ENCODE data around the gene RNPEPL1. TPM values are rescaled to one million over a fixed set of nuclear protein-coding genes. Genes with fewer than 3 reads are reported as not detected.

RNPEPL1 gene
- total and polyA plus RNA-seq, 2 experiments from 2014 or later = 46.3 to 57.2 TPM

DNA sequence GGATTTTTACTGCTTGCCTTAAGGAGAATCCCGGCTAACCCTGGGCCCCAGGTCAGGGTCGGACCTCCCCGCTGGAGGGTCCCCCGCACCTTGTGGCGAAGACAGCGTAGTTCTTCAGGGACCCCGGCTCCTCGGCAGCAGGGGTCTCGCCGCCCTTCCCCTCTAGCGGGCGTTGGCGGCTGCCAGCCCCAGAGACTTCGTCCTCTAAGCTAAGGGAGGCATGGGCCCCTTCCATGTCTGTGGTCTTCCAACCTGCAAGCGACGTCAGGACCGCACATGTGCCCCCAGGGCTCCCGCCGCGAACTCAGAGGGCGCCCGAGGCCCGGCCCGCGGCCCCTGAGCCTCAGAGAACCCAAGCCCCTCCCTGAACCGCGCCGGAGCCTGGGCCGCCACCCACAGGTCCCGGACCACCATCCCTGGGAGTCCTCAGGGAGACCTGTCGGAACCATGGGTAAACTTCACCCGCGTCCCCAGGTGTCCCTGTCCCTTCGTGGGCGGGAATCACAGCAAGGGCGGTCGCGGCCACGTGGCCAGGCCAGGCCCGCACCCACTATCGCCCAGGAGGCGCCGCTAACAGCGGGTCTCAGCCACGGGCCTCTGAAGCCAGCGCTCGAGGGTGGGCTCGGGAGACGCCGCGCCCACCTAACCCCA lies 11.1 kb upstream of the RNPEPL1 start:
- Histone ChIP-seq H3K4me2 (peak overlapping the region; percentile 100), H2AFZ (no peak overlapping the region), H3K4me1 (ENCODE audit: insufficient read depth) (peaks cover 31% of the 10 kb centered on the region), H3K27me3 (no peaks in the 10 kb centered on the region), H3K9me2 (replicated peaks; ENCODE audit: insufficient read depth) (no peaks in the 10 kb centered on the region), H4K20me1 (ENCODE audit: insufficient read depth, poor library complexity, severe bottlenecking) (peaks cover 18% of the 10 kb centered on the region), H3K9me3 (ENCODE audit: low read depth) (no peaks in the 10 kb centered on the region), H3K4me3 (peak overlapping the region; percentile 62), H3K79me2 (peaks cover 50% of the 10 kb centered on the region), H3K36me3 (replicated peaks; ENCODE audit: insufficient read depth, low read depth) (no peaks in the 10 kb centered on the region), H3K27ac (no peak overlapping the region)
- DNase-seq (ENCODE audit: low spot score) = peak; percentile 6
- no peak for TF ChIP-seq EZH2phosphoT487 (IDR thresholded peaks at IDR 0.05; ENCODE audit: low read depth, severe bottlenecking, unreplicated experiment)
- 81% methylated on average over 16 of the region's 51 CpGs for WGBS (ENCODE audit: low lambda C conversion rate, missing lambda C conversion rate)

DNA sequence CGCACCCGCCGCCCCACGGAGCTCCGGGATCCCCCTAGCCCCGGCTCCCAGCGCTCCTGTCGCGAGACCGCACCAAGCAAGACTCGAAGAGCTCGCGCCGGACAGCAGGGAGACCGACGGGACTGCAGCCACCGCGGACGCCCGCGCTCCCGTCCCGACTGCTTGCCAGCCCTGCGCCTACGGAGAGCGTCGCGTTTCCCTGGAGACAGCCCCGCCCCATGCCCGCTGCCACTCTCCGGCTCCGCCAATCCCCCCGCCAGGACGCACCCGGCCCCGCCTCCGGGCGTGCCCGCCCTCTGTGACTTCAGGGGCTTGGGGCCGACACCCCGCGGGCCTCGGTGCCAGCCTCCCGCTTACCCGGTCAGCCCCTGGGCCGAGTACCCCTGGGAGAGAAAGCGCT lies 10.5 kb upstream of the RNPEPL1 start, which contains the start of gene ANKMY1:
Gene ANKMY1 (minus strand): TSS at position 181 of the 400 bp plus-strand sequence. CDS start 653 bp downstream, outside the sequence.
- Histone ChIP-seq H3K4me3 (peak within 1 kb of the TSS; percentile 62), H3K9me2 (replicated peaks; ENCODE audit: insufficient read depth) (no peaks in the 10 kb centered on the region), H3K4me2 (peak within 1 kb of the TSS; percentile 100), H3K9me3 (ENCODE audit: low read depth) (no peaks in the 10 kb centered on the region), H3K4me1 (ENCODE audit: insufficient read depth) (peaks cover 34% of the 10 kb centered on the region), H3K27me3 (no peaks in the 10 kb centered on the region), H2AFZ (no peak within 1 kb of the TSS), H3K79me2 (peaks cover 54% of the 10 kb centered on the region), H4K20me1 (ENCODE audit: insufficient read depth, poor library complexity, severe bottlenecking) (peaks cover 18% of the 10 kb centered on the region), H3K36me3 (replicated peaks; ENCODE audit: insufficient read depth, low read depth) (no peaks in the 10 kb centered on the region), H3K27ac (no peak within 1 kb of the TSS)
- peak; percentile 88 for DNase-seq (ENCODE audit: low spot score)
- WGBS (ENCODE audit: low lambda C conversion rate, missing lambda C conversion rate) = 19% methylated on average over 10 of the region's 47 CpGs
- TF ChIP-seq EZH2phosphoT487 (IDR thresholded peaks at IDR 0.05; ENCODE audit: low read depth, severe bottlenecking, unreplicated experiment) = no peak
- TF ChIP-seq, protein P1, sequence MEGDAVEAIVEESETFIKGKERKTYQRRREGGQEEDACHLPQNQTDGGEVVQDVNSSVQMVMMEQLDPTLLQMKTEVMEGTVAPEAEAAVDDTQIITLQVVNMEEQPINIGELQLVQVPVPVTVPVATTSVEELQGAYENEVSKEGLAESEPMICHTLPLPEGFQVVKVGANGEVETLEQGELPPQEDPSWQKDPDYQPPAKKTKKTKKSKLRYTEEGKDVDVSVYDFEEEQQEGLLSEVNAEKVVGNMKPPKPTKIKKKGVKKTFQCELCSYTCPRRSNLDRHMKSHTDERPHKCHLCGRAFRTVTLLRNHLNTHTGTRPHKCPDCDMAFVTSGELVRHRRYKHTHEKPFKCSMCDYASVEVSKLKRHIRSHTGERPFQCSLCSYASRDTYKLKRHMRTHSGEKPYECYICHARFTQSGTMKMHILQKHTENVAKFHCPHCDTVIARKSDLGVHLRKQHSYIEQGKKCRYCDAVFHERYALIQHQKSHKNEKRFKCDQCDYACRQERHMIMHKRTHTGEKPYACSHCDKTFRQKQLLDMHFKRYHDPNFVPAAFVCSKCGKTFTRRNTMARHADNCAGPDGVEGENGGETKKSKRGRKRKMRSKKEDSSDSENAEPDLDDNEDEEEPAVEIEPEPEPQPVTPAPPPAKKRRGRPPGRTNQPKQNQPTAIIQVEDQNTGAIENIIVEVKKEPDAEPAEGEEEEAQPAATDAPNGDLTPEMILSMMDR (IDR thresholded peaks at IDR 0.05; ENCODE audit: poor library complexity) = no peak

DNA sequence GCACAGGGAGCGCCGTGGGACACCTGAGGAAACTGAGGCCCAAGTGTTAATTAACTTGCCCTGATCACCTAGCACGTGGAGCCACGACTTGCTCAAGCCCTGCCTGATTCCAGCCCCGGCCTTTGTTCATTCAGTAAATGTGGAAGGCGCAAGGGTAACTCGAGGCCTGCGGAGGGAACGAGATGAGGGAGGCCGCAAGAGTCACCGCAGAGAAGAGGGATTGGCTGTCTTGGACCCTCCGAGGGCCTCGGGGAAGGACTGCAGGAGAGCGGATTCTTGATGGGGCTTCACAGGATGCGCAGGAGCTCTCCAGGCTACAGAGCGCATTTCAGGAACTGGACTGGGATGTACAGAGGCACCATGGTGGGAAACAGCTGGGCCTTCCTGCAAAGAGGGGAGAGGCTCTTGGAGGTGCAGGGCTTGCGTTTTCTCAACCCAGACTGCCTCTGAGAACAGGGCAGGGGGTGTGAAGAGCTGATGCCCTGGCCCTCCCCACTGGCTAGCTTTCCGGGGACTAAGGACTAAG lies 10.0 kb upstream of the RNPEPL1 start:
- Histone ChIP-seq H4K20me1 (ENCODE audit: insufficient read depth, poor library complexity, severe bottlenecking) (peaks cover 18% of the 10 kb centered on the region), H3K9me3 (ENCODE audit: low read depth) (no peaks in the 10 kb centered on the region), H3K9me2 (replicated peaks; ENCODE audit: insufficient read depth) (no peaks in the 10 kb centered on the region), H3K36me3 (replicated peaks; ENCODE audit: insufficient read depth, low read depth) (no peaks in the 10 kb centered on the region), H3K27ac (no peak overlapping the region), H3K4me2 (peak overlapping the region; percentile 100), H3K27me3 (no peaks in the 10 kb centered on the region), H3K79me2 (peaks cover 59% of the 10 kb centered on the region), H3K4me1 (ENCODE audit: insufficient read depth) (peaks cover 34% of the 10 kb centered on the region), H3K4me3 (peak overlapping the region; percentile 62), H2AFZ (no peak overlapping the region)
- TF ChIP-seq, protein P1 (IDR thresholded peaks at IDR 0.05; ENCODE audit: poor library complexity) = no peak
- peak; percentile 5 for DNase-seq (ENCODE audit: low spot score)
- WGBS (ENCODE audit: low lambda C conversion rate, missing lambda C conversion rate) = 74% methylated on average over 18 of the region's 18 CpGs

DNA sequence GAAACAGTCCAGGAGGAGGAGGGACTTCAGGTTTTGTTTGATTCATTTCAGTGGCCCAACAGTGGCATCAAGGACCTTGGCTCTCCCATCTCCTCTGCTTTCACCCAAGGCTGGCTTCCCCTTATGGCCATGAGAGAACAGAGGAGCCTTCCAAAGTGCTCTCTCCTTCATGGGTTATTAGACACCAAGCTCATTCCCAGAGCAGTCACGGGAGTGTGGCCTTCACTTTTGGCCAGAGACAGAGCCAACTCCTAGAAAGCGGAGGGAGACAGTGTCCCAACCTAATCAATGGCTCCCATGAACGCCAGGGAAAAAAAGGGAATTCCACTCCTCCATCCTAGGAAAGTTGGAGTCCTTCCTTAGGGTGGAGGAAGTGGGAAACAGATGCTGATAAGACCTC lies 9.0 kb upstream of the RNPEPL1 start:
- 97% methylated on average over 3 of the region's 3 CpGs for WGBS (ENCODE audit: low lambda C conversion rate, missing lambda C conversion rate)
- Histone ChIP-seq H3K36me3 (replicated peaks; ENCODE audit: insufficient read depth, low read depth) (no peaks in the 10 kb centered on the region), H2AFZ (no peak overlapping the region), H4K20me1 (ENCODE audit: insufficient read depth, poor library complexity, severe bottlenecking) (peaks cover 18% of the 10 kb centered on the region), H3K9me3 (ENCODE audit: low read depth) (no peaks in the 10 kb centered on the region), H3K4me3 (no peak overlapping the region), H3K27me3 (no peaks in the 10 kb centered on the region), H3K27ac (no peak overlapping the region), H3K79me2 (peaks cover 67% of the 10 kb centered on the region), H3K9me2 (replicated peaks; ENCODE audit: insufficient read depth) (no peaks in the 10 kb centered on the region), H3K4me2 (peak overlapping the region; percentile 82), H3K4me1 (ENCODE audit: insufficient read depth) (peaks cover 34% of the 10 kb centered on the region)
- DNase-seq (ENCODE audit: low spot score) = no peak
- TF ChIP-seq, protein P1 (IDR thresholded peaks at IDR 0.05; ENCODE audit: poor library complexity) = no peak
- no peak for TF ChIP-seq EZH2phosphoT487 (IDR thresholded peaks at IDR 0.05; ENCODE audit: low read depth, severe bottlenecking, unreplicated experiment)
- no peak for TF ChIP-seq EZH2 (IDR thresholded peaks at IDR 0.05; ENCODE audit: borderline replicate concordance)

All from hepatocyte (in vitro differentiated cells).